Germinal center (tissue), 1 donor: ENCODE measurements around the gene CACNA1B.
"Not testable (repeated sequence)": the region's sequence is repeated elsewhere in the genome, so short reads cannot be mapped to it uniquely, and the experiment has no call there.

Experiments used
- DNase-seq: peaks from one replicate; pipeline ENCODE4 v3.0.0; 2012; ENCODE audit warnings: mixed read lengths, low spot score

The CACNA1B gene

GRCh38 chr9:138015021-138015829 lies 137.6 kb downstream of the CACNA1B start:
- DNase-seq = no peak

DNA sequence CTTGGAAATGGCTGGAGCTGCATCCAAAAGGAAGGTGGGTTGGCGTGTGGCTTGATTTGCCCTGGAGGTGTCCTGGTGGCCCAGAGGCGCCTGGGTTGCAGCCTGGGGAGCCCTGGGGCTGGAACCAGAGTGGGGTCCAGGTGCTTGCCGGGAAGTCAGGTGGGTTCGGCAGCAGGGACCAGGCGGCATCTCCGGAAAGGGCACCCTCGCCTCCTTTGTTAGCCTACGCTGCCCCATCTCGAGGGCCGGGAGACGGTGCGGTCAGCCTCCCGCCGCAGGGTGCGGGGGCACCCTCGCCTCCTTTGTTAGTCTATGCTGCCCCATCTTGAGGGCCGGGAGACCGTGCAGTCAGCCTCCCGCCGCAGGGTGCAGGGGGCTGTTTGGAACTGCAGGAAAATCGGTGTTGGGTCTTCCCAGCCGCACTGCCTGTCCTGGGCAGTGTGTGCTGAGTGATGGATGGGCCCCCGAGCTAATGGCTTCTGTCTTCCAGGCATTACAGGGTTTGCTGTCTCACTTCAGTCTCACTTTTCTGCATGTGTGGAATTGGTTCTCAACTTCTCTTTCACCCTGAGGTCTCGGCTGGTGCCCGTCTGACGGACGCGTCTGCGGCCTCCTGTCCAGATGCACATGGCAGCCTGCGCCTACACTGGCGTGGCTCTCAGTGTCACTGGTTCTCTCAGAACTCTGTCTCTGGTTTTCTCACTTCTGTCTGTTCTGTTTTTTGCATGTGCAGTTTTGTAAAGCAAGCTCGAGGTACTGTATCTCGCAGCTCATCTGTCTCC lies 139.0 kb downstream of the CACNA1B start:
- DNase-seq = no peak

DNA sequence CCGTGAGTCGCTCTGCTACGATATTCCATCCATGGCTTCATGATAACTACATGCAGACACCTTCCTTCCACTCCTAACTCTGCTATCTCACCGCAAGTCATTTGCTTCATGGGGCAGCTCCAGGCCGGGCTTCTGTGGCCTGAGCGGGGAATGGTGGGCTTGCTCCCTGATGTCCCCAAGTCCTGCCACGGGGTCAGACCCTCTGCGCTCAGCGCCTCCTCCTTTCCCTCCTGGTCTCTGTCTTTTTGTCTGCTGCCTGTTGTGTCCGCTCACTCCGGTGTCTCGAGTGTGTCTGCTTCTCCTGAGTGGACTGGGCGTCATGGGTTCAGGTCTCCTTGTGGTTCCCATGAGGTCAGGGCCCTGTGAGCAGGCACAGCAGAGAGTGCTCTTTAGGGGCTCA lies 139.6 kb downstream of the CACNA1B start:
- no peak for DNase-seq

DNA sequence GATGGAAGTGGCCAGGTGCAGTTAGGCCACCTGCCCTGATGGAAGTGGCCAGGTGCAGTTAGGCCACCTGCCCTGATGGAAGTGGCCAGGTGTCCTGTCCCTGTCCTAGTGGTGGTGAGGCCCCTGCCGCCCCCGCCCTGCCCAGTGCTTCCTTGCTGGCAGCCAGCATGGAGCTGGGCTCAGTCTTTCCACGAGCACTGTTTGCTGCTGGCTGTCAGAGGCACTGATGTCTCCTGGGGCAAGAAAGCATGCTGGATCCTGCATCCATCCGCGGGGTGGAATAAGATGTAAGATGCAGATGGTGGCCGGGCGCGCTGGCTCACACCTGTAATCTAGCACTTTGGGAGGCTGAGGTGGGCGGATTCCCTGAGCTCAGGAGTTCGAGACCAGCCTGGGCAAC lies 141.9 kb downstream of the CACNA1B start:
- not testable (repeated sequence) for DNase-seq

- DNase-seq = no peak
Measured at GRCh38 chr9:138020120-138020794, 142.7 kb downstream of the CACNA1B start.

DNA sequence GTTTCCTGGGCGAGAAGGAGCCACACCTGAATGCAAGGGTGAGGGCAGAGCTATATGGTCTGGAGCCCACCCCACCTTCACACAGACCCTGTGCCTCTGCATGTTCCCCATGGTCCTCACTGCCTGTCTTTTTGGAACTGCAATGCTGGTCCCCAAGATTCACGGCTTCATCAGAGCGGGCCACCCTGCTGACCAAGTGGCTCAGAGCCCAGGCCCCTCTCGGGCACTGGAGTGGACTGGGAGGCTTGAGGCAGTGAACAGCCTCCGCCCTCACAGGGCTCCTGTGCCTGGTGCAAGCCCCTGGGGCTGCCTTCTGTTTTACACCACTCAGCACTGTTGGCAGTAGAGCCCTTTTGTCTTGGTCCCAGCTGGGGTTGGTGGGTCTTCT lies 143.2 kb downstream of the CACNA1B start:
- no peak for DNase-seq

- DNase-seq = no peak
Measured at GRCh38 chr9:138021251-138022056, 143.9 kb downstream of the CACNA1B start.

DNA sequence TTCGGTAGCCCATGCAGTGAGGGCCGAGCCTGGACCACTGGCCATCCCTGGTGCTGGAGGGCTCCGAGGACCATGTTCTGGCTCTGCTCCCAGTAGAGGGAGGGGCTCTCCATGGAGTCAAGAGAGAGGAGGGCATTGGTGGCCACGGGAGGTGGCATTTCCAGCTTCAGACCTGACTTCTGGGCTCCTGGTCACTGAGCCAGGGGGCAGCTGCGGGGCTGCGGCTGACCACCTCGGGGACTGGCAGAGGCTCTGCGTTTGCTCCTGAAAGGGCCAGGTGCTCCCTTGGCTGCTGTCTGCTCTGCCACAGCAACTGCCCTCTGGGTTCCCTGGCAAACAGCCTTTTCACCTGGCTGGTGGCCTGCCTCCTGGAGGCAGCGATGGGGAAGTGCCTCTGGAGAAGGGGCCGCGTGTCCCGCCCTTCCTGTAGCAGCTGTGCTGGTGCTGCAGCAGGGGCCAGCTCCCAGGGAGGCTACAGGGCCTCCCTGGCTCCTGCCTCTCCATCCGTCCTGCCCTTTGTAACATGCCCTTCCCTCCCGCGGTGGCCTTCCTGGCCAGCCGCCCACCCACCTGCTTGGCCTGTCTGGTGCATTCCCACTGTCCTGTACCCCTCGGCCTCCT lies 144.6 kb downstream of the CACNA1B start:
- no peak for DNase-seq

DNA sequence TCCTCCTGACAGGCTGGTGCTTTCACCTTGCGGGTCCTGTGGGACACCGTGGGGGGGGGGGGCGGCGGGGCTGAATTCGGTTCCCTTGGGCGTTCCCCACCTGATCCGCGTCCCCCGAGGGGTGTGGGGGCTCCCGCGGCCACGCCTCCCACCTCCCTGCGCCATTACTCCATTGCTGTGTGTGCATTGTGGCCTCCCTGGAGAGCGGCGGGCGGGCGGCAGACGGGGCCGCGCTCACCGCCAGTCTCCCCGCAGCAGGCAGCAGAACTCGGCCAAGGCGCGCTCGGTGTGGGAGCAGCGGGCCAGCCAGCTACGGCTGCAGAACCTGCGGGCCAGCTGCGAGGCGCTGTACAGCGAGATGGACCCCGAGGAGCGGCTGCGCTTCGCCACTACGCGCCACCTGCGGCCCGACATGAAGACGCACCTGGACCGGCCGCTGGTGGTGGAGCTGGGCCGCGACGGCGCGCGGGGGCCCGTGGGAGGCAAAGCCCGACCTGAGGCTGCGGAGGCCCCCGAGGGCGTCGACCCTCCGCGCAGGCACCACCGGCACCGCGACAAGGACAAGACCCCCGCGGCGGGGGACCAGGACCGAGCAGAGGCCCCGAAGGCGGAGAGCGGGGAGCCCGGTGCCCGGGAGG lies 145.3 kb downstream of the CACNA1B start:
- no peak for DNase-seq

GRCh38 chr9:138023394-138024124 lies 146.0 kb downstream of the CACNA1B start:
- no peak for DNase-seq

- no peak for DNase-seq
Measured at GRCh38 chr9:138024131-138024530, 146.5 kb downstream of the CACNA1B start.

GRCh38 chr9:138024831-138025291 lies 147.3 kb downstream of the CACNA1B start:
- no peak for DNase-seq

- DNase-seq = no peak
Measured at GRCh38 chr9:138025417-138025816, 147.8 kb downstream of the CACNA1B start.

- DNase-seq = no peak
Measured at GRCh38 chr9:138025908-138026307, 148.3 kb downstream of the CACNA1B start.

GRCh38 chr9:138028596-138028995 lies 151.0 kb downstream of the CACNA1B start:
- DNase-seq = no peak

DNA sequence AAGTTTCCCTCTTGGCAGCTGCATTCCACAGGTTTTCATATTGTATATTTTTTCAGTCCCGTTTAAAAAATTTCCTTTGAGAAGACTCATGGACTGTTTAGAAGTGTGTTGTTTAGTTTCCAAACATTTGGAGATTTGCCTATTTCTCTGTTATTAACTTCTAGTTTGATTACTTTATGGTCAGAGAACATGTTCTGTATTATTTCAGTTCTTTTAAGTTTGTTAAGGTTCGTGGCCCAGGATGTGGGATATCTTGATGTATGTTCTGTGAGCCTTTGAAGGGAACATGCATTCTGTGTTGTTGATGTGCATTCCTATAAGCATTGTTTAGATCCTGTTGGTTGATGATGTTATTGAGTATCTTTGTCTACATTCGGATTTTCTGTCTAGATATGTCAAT lies 153.6 kb downstream of the CACNA1B start:
- DNase-seq = no peak

- no peak for DNase-seq
Measured at GRCh38 chr9:138033950-138034349, 156.4 kb downstream of the CACNA1B start.

DNA sequence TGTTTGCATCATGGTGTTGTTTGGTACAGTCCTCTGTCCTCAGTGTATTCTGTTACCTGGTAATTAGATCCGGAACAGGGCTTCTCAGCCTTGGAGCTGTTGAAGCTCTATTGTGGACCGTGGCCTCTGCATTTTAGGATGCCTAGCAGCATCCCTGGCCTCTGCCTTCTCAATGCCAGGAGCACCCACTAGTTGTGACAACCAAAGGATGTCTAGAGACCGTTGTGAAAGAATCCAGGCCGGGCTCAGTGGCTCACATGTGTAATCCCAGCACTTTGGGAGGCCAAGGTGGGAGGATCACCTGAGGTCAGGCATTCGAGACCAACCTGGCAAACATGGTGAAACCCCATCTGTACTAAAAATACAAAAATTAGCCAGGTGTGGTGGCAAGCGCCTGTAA lies 159.6 kb downstream of the CACNA1B start:
- DNase-seq = no peak

- no peak for DNase-seq
Measured at GRCh38 chr9:138038244-138038671, 160.7 kb downstream of the CACNA1B start.
